Tibial nerve (tissue), 4 donors: Measurements from ENCODE around the gene RBM17. TPM values are rescaled to one million over a fixed set of nuclear protein-coding genes. Genes with fewer than 3 reads are reported as not detected.

Source experiments
- DNase-seq, 2 donors: peaks; one replicate each; pipeline ENCODE4 v3.0.0-alpha.2; 2019; ENCODE audit warnings: low spot score in 2 of 2
- H3K27ac ChIP-seq, 4 donors: fragments of 200-600 bp; sonication (generic) in 3 of 4; one replicate each; pipeline ENCODE4 v1.5.1; 2017 to 2019; ENCODE audit warnings: mild to moderate bottlenecking in 1 of 4
- H3K27me3 ChIP-seq, 2 donors: fragments of 200-600 bp; sonication (generic) in 1 of 2; one replicate each; pipeline versions ENCODE4 v1.5.1 to v1.6.0; 2017 to 2019
- H3K36me3 ChIP-seq, 3 donors: fragments of 200-600 bp; sonication (generic); one replicate each; pipeline ENCODE4 v1.5.1; 2018 to 2019
- H3K4me1 ChIP-seq, 4 donors: fragments of 200-600 bp; sonication (generic) in 3 of 4; one replicate each; pipeline ENCODE4 v1.5.1; 2017 to 2019
- H3K4me3 ChIP-seq, 4 donors: fragments of 200-600 bp; sonication (generic) in 3 of 4; one replicate each; pipeline ENCODE4 v1.5.1; 2017 to 2019; ENCODE audit warnings: mild to moderate bottlenecking in 1 of 4, moderate library complexity in 1 of 4
- H3K9me3 ChIP-seq, 4 donors: fragments of 200-600 bp; sonication (generic) in 3 of 4; one replicate each; pipeline ENCODE4 v1.5.1; 2017 to 2019
- EP300 ChIP-seq, 2 donors: sonication (generic); formaldehyde crosslinking; IDR thresholded peaks; one replicate each; pipeline ENCODE4 v1.6.1; 2017; ENCODE audit warnings: antibody characterized with exemption in 2 of 2, mild to moderate bottlenecking in 1 of 2
- POLR2A ChIP-seq, 2 donors: fragments of 450-650 bp; IDR thresholded peaks; one replicate each; pipeline ENCODE4 v1.6.1; 2017; ENCODE audit warnings: antibody characterized with exemption in 2 of 2, mild to moderate bottlenecking in 2 of 2, moderate library complexity in 2 of 2
- whole genome bisulfite sequencing, 2 donors: methylation state at CpG; one replicate each; pipeline ENCODE4 v1.1.5; 2018; 5-methylcytosine and 5-hydroxymethylcytosine counted together
- total RNA-seq, 4 donors: library from RNA; depleted of rRNA; stranded (reverse); fragments of >200 nt; gene quantifications; one replicate each; pipeline ENCODE4 v1.1.0, GENCODE V29; 2016
- TF ChIP-seq, protein P1 (sequence below), 5 experiments: fragments of 200-600 bp in 3 of 5; fragments of 450-650 bp in 2 of 5; sonication (generic) in 3 of 5; IDR thresholded peaks; one replicate each; pipeline ENCODE4 v1.5.1; 2016 to 2019; ENCODE audit warnings: antibody characterized with exemption in 5 of 5, mild to moderate bottlenecking in 3 of 5, moderate library complexity in 2 of 5

Gene RBM17
- total RNA-seq, 4 donors from 2014 or later: 70.6 to 109 (median 94.3) TPM

DNA sequence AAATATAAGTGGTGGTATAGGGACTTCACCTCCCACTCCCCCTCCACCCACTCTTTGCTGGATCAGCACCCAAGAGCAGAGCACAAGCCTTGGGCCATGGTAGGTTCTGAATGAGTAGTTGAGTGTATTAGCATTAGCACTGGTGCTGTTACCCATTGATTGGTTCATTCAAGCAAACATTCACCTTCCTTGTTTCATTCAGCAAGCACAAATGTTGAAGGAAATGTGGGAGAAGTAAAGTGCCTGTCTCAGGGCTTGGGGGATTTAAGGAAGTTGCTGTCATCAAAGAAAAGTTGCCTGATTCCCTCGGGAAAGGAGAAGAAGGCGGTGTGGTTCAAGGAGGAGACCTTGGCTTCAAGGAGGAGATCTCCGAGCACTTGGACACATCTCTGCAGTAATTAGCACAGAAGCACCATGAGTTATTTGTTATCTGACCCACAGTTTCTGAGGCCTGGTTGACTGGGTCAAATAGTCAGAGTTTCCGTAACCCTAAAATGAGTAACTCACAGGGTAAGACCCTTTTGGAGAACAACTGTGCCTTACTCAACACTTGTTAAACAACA, 44.0 kb upstream of the RBM17 start:
- no peaks in the 10 kb centered on the region for H3K36me3 ChIP-seq
- peaks cover 0 to 18% (median 0%) of the 10 kb centered on the region in 4 donors for H3K4me1 ChIP-seq
- no peak for DNase-seq
- H3K27ac ChIP-seq: no peak overlapping the region
- peaks cover 0 to 6% of the 10 kb centered on the region in 2 donors for H3K27me3 ChIP-seq
- TF ChIP-seq, protein P1, sequence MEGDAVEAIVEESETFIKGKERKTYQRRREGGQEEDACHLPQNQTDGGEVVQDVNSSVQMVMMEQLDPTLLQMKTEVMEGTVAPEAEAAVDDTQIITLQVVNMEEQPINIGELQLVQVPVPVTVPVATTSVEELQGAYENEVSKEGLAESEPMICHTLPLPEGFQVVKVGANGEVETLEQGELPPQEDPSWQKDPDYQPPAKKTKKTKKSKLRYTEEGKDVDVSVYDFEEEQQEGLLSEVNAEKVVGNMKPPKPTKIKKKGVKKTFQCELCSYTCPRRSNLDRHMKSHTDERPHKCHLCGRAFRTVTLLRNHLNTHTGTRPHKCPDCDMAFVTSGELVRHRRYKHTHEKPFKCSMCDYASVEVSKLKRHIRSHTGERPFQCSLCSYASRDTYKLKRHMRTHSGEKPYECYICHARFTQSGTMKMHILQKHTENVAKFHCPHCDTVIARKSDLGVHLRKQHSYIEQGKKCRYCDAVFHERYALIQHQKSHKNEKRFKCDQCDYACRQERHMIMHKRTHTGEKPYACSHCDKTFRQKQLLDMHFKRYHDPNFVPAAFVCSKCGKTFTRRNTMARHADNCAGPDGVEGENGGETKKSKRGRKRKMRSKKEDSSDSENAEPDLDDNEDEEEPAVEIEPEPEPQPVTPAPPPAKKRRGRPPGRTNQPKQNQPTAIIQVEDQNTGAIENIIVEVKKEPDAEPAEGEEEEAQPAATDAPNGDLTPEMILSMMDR (IDR thresholded peaks at IDR 0.05): no peak
- no peak for TF ChIP-seq EP300 (IDR thresholded peaks at IDR 0.05)
- no peak for TF ChIP-seq POLR2A (IDR thresholded peaks at IDR 0.05)
- no peaks in the 10 kb centered on the region for H3K9me3 ChIP-seq
- no peak overlapping the region for H3K4me3 ChIP-seq
- WGBS, 2 donors: 79 to 84% methylated on average over 4 of the region's 4 CpGs

GRCh38 chr10:6045314-6045848, 43.5 kb upstream of the RBM17 start:
- Histone ChIP-seq H3K9me3 (no peaks in the 10 kb centered on the region), H3K4me3 (no peak overlapping the region), H3K27me3 (peaks cover 0 to 6% of the 10 kb centered on the region in 2 donors), H3K4me1 (peaks cover 0 to 23% (median 1%) of the 10 kb centered on the region in 4 donors), H3K27ac (no peak overlapping the region), H3K36me3 (no peaks in the 10 kb centered on the region)
- WGBS, 2 donors: 64 to 67% methylated on average over 8 of the region's 8 CpGs
- TF ChIP-seq EP300 (IDR thresholded peaks at IDR 0.05) (no peak), POLR2A (IDR thresholded peaks at IDR 0.05) (no peak)
- TF ChIP-seq, protein P1 (IDR thresholded peaks at IDR 0.05): no peak
- DNase-seq: no peak

- peaks cover 0 to 6% of the 10 kb centered on the region in 2 donors for H3K27me3 ChIP-seq
- no peaks in the 10 kb centered on the region for H3K36me3 ChIP-seq
- no peak overlapping the region for H3K27ac ChIP-seq
- WGBS, 2 donors: 66 to 79% methylated on average over 9 of the region's 9 CpGs
- H3K4me1 ChIP-seq: peaks cover 0 to 27% (median 5%) of the 10 kb centered on the region in 4 donors
- no peak for DNase-seq
- TF ChIP-seq EP300 (IDR thresholded peaks at IDR 0.05) (no peak), POLR2A (IDR thresholded peaks at IDR 0.05) (no peak)
- TF ChIP-seq, protein P1 (IDR thresholded peaks at IDR 0.05): no peak
- no peaks in the 10 kb centered on the region for H3K9me3 ChIP-seq
- H3K4me3 ChIP-seq: no peak overlapping the region
Observed at GRCh38 chr10:6045878-6046772, 42.7 kb upstream of the RBM17 start.

DNA sequence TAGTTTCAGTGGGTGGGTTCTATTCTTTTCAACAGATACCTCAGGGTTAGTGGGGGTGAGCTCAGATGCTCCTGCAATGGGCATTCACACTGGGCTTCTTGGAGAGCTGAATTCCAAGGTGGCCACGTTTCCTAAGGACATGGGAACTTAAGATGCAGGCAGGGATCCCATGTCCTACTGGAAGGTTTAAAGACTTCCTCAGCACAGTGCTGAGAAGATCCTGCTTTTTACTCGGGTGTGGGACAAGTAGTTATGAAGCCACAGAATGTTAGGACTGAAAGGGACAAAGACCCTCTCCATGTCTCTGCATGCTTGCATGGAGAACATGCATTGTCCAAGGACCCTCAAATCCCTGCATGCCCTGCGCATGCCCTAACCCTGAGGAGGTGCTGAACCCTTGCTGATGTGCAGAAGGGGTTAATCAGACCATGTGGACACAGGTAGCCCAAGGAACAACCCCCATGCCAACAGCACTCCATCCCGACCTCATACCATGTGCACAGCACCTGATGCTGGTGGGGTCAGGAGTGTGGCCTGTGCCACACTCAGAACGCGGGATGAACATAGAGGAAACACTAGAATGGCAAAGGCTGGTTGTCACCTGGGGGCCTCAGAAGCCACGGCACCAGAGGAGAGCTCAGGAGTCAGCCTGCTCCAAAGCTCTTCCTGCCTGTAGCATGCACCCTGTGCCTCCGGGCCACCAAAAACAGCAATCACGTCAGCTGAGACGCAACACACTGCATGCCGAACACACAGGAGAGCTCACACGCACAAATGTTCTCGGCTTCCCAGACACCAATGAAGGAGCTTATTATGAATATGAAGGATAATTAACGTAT, 41.8 kb upstream of the RBM17 start:
- Histone ChIP-seq H3K27ac (no peak overlapping the region), H3K4me1 (peaks cover 0 to 34% (median 5%) of the 10 kb centered on the region in 4 donors), H3K36me3 (no peaks in the 10 kb centered on the region), H3K9me3 (no peaks in the 10 kb centered on the region), H3K27me3 (peaks cover 0 to 6% of the 10 kb centered on the region in 2 donors), H3K4me3 (no peak overlapping the region)
- 81 to 82% methylated on average over 13 to 14 of the region's 14 CpGs for WGBS, 2 donors
- no peak for TF ChIP-seq POLR2A (IDR thresholded peaks at IDR 0.05)
- no peak for TF ChIP-seq EP300 (IDR thresholded peaks at IDR 0.05)
- TF ChIP-seq, protein P1 (IDR thresholded peaks at IDR 0.05): no peak
- DNase-seq: no peak
